ENCODE results near the gene MANSC1.
"Not testable (repeated sequence)": the region's sequence is repeated elsewhere in the genome, so short reads cannot be mapped to it uniquely, and the experiment has no call there.

The MANSC1 gene

GRCh38 chr12:12315838-12316237, 34.2 kb downstream of the MANSC1 start:
- Histone ChIP-seq H3K36me3 (ENCODE audit: low read length) (no peaks in the 10 kb centered on the region), H3K9me3 (ENCODE audit: insufficient read depth, low read length) (no peaks in the 10 kb centered on the region), H2AFZ (ENCODE audit: low read depth, low read length, severe bottlenecking) (no peak overlapping the region), H3K27me3 (ENCODE audit: low read length) (no peaks in the 10 kb centered on the region), H3K27ac (ENCODE audit: low read depth, low read length) (no peak overlapping the region), H3F3A (ENCODE audit: insufficient read depth) (no peaks in the 10 kb centered on the region), H3K79me2 (ENCODE audit: insufficient read depth, low read length) (no peaks in the 10 kb centered on the region), H3K9ac (ENCODE audit: low read length) (no peak overlapping the region), H3K4me2 (ENCODE audit: low read depth, low read length, poor library complexity, severe bottlenecking) (no peak overlapping the region), H4K20me1 (ENCODE audit: low read depth, low read length) (no peaks in the 10 kb centered on the region), H3K4me3 (ENCODE audit: insufficient read depth, low read length, poor library complexity, severe bottlenecking) (no peak overlapping the region), H3K9me2 (replicated peaks; ENCODE audit: insufficient read depth, low read length) (no peaks in the 10 kb centered on the region)
- TF ChIP-seq EZH2phosphoT487 (conservative IDR thresholded peaks at IDR 0.05; ENCODE audit: low read length) = no peak
- TF ChIP-seq CTCF (IDR thresholded peaks at IDR 0.05; ENCODE audit: insufficient read depth, low read length, poor library complexity, severe bottlenecking) = no peak

- not testable (repeated sequence) for H3K27me3 ChIP-seq (ENCODE audit: low read length); H3K79me2 ChIP-seq (ENCODE audit: insufficient read depth, low read length); H4K20me1 ChIP-seq (ENCODE audit: low read depth, low read length); H3K9me3 ChIP-seq (ENCODE audit: insufficient read depth, low read length); H3K27ac ChIP-seq (ENCODE audit: low read depth, low read length); H3K4me3 ChIP-seq (ENCODE audit: insufficient read depth, low read length, poor library complexity, severe bottlenecking); H3K36me3 ChIP-seq (ENCODE audit: low read length); H3K4me2 ChIP-seq (ENCODE audit: low read depth, low read length, poor library complexity, severe bottlenecking); H3K9me2 ChIP-seq (replicated peaks; ENCODE audit: insufficient read depth, low read length); H3K9ac ChIP-seq (ENCODE audit: low read length); H2AFZ ChIP-seq (ENCODE audit: low read depth, low read length, severe bottlenecking); H3F3A ChIP-seq (ENCODE audit: insufficient read depth)
These were observed 39.3 kb downstream of the MANSC1 start for GRCh38 chr12:12310695-12311094.

- no peak for TF ChIP-seq CTCF (IDR thresholded peaks at IDR 0.05; ENCODE audit: insufficient read depth, low read length, poor library complexity, severe bottlenecking)
- TF ChIP-seq EZH2phosphoT487 (conservative IDR thresholded peaks at IDR 0.05; ENCODE audit: low read length) = no peak
- H4K20me1 ChIP-seq (ENCODE audit: low read depth, low read length) = no peaks in the 10 kb centered on the region
- no peaks in the 10 kb centered on the region for H3K9me3 ChIP-seq (ENCODE audit: insufficient read depth, low read length)
- no peak overlapping the region for H3K4me3 ChIP-seq (ENCODE audit: insufficient read depth, low read length, poor library complexity, severe bottlenecking)
- no peaks in the 10 kb centered on the region for H3K36me3 ChIP-seq (ENCODE audit: low read length)
- no peak overlapping the region for H3K27ac ChIP-seq (ENCODE audit: low read depth, low read length)
- H3K27me3 ChIP-seq (ENCODE audit: low read length) = no peaks in the 10 kb centered on the region
- H3K4me2 ChIP-seq (ENCODE audit: low read depth, low read length, poor library complexity, severe bottlenecking) = no peak overlapping the region
- no peak overlapping the region for H2AFZ ChIP-seq (ENCODE audit: low read depth, low read length, severe bottlenecking)
- no peaks in the 10 kb centered on the region for H3K9me2 ChIP-seq (replicated peaks; ENCODE audit: insufficient read depth, low read length)
- H3F3A ChIP-seq (ENCODE audit: insufficient read depth) = no peaks in the 10 kb centered on the region
- no peak overlapping the region for H3K9ac ChIP-seq (ENCODE audit: low read length)
- H3K79me2 ChIP-seq (ENCODE audit: insufficient read depth, low read length) = no peaks in the 10 kb centered on the region
These were observed 44.3 kb downstream of the MANSC1 start for GRCh38 chr12:12305568-12306300.

GRCh38 chr12:12302976-12303375, 47.1 kb downstream of the MANSC1 start:
- no peak overlapping the region for H3K27ac ChIP-seq (ENCODE audit: low read depth, low read length)
- H3K4me3 ChIP-seq (ENCODE audit: insufficient read depth, low read length, poor library complexity, severe bottlenecking) = no peak overlapping the region
- H4K20me1 ChIP-seq (ENCODE audit: low read depth, low read length) = no peaks in the 10 kb centered on the region
- no peak overlapping the region for H2AFZ ChIP-seq (ENCODE audit: low read depth, low read length, severe bottlenecking)
- H3K79me2 ChIP-seq (ENCODE audit: insufficient read depth, low read length) = no peaks in the 10 kb centered on the region
- no peaks in the 10 kb centered on the region for H3K27me3 ChIP-seq (ENCODE audit: low read length)
- H3K9me3 ChIP-seq (ENCODE audit: insufficient read depth, low read length) = no peaks in the 10 kb centered on the region
- TF ChIP-seq EZH2phosphoT487 (conservative IDR thresholded peaks at IDR 0.05; ENCODE audit: low read length) = no peak
- TF ChIP-seq CTCF (IDR thresholded peaks at IDR 0.05; ENCODE audit: insufficient read depth, low read length, poor library complexity, severe bottlenecking) = no peak
- no peaks in the 10 kb centered on the region for H3K9me2 ChIP-seq (replicated peaks; ENCODE audit: insufficient read depth, low read length)
- no peak overlapping the region for H3K9ac ChIP-seq (ENCODE audit: low read length)
- H3K36me3 ChIP-seq (ENCODE audit: low read length) = no peaks in the 10 kb centered on the region
- H3K4me2 ChIP-seq (ENCODE audit: low read depth, low read length, poor library complexity, severe bottlenecking) = no peak overlapping the region
- H3F3A ChIP-seq (ENCODE audit: insufficient read depth) = no peaks in the 10 kb centered on the region
